OCI-LY3 (cell line): ENCODE data around the gene IL22.

Experiments used
- CTCF ChIP-seq: fragments of 200-600, 300-600 bp; sonication (generic); IDR thresholded peaks from 2 replicates; pipeline ENCODE4 v1.5.1; 2014; ENCODE audit warnings: antibody characterized with exemption, low read length, low read depth
- EZH2phosphoT487 ChIP-seq: fragments of 200-600 bp; shearing (Covaris generic); IDR thresholded peaks from 2 replicates; pipeline ENCODE4 v1.6.1; 2018; ENCODE audit warnings: antibody characterized with exemption, mixed run types, low read depth

GRCh38 chr12:68293347-68293746 is 39.9 kb upstream of the IL22 start:
- TF ChIP-seq CTCF, result no peak
- no peak for TF ChIP-seq EZH2phosphoT487
